Measurements from ENCODE around the gene GPANK1.
A peak's percentile ranks its signal among the peaks of the same experiment; 100 is the strongest.

The GPANK1 gene

DNA sequence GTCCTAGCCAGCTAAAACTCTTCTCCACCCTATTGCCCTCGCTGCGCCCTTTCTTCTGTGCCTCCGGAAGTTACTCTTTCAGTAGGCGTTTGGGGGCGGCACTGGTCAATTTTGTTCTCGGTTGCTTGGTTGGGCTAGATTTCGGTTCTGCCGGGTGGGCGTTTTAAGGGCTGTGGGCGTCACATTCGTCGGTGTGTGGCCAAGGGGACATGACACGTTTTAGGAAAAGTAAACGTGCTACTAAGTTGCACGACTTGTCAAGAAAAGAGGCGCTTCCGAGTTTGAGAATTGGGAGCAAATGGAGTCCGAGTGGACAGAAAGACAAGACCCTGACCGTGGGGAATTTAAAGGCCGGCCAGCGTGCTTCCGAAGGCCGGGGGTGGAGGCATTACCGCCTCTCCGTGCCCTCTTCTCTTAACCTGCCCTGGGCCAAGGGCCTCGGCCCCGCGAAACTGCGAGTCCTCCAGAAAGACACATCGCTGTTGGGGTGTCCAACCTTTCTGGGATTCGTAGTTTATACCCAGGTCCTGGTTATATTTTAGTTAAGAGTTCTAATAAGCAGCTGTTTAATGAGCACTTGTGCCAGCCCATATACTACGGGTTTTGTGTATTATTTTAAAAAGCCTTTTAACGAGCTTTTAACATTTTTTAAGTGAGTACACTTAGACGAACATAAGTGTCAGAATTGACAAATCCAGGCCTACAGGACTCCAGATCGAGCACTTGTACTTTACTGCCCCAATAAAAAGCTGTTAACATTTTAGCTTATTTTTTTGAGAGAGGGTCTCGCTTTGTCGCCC is 11.7 kb downstream of the GPANK1 start (continued):
- peak; percentile 6; the same call in 1 of the 2 replicates for TF ChIP-seq BCL11B (tag by site-specific recombination; IDR thresholded peaks at IDR 0.05; ENCODE audit: low read depth)
- TF ChIP-seq KLF10 (tag by site-specific recombination; IDR thresholded peaks at IDR 0.05): 0 out of 2 replicates have a peak, but pooled peaks have one; percentile 7
- TF ChIP-seq HIC1 (tag by site-specific recombination; IDR thresholded peaks at IDR 0.05): peak; percentile 93
- peak; percentile 33; the same call in 1 of the 2 replicates for TF ChIP-seq SP7 (tag by site-specific recombination; IDR thresholded peaks at IDR 0.05)
- TF ChIP-seq ZSCAN4 (tag by site-specific recombination; IDR thresholded peaks at IDR 0.05): no peak
- TF ChIP-seq ZNF654 (tag by site-specific recombination; IDR thresholded peaks at IDR 0.05; ENCODE audit: low read depth): peak; percentile 2; the same call in 1 of the 2 replicates
- no peak for TF ChIP-seq ZNF776 (tag by site-specific recombination; IDR thresholded peaks at IDR 0.05; ENCODE audit: borderline replicate concordance)
- TF ChIP-seq TRIM28 (IDR thresholded peaks at IDR 0.05; ENCODE audit: borderline replicate concordance, low read length): peak; percentile 77; the same call in 1 of the 2 replicates
- TF ChIP-seq ZNF76 (tag by site-specific recombination; IDR thresholded peaks at IDR 0.05; ENCODE audit: borderline replicate concordance, low read depth): 0 out of 2 replicates have a peak, but pooled peaks have one; percentile 33
- TF ChIP-seq ZBTB8A (tag by site-specific recombination; IDR thresholded peaks at IDR 0.05): peak; percentile 100
- no peak for TF ChIP-seq ZNF670 (tag by site-specific recombination; IDR thresholded peaks at IDR 0.05; ENCODE audit: low read depth)
- 0 out of 2 replicates have a peak, but pooled peaks have one; percentile 4 for TF ChIP-seq ZNF561 (tag by site-specific recombination; IDR thresholded peaks at IDR 0.05; ENCODE audit: borderline replicate concordance)
- TF ChIP-seq EGR2 (tag by site-specific recombination; IDR thresholded peaks at IDR 0.05; ENCODE audit: low read depth): peak; percentile 98
- TF ChIP-seq KLF16 (tag by site-specific recombination; IDR thresholded peaks at IDR 0.05): peak; percentile 13
- TF ChIP-seq ZNF366 (tag by site-specific recombination; conservative IDR thresholded peaks at IDR 0.05): peak; percentile 82
- TF ChIP-seq, protein P1, sequence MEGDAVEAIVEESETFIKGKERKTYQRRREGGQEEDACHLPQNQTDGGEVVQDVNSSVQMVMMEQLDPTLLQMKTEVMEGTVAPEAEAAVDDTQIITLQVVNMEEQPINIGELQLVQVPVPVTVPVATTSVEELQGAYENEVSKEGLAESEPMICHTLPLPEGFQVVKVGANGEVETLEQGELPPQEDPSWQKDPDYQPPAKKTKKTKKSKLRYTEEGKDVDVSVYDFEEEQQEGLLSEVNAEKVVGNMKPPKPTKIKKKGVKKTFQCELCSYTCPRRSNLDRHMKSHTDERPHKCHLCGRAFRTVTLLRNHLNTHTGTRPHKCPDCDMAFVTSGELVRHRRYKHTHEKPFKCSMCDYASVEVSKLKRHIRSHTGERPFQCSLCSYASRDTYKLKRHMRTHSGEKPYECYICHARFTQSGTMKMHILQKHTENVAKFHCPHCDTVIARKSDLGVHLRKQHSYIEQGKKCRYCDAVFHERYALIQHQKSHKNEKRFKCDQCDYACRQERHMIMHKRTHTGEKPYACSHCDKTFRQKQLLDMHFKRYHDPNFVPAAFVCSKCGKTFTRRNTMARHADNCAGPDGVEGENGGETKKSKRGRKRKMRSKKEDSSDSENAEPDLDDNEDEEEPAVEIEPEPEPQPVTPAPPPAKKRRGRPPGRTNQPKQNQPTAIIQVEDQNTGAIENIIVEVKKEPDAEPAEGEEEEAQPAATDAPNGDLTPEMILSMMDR (tag by site-specific recombination; IDR thresholded peaks at IDR 0.05): peak; percentile 35; the same call in 1 of the 2 replicates
- TF ChIP-seq, protein P2, sequence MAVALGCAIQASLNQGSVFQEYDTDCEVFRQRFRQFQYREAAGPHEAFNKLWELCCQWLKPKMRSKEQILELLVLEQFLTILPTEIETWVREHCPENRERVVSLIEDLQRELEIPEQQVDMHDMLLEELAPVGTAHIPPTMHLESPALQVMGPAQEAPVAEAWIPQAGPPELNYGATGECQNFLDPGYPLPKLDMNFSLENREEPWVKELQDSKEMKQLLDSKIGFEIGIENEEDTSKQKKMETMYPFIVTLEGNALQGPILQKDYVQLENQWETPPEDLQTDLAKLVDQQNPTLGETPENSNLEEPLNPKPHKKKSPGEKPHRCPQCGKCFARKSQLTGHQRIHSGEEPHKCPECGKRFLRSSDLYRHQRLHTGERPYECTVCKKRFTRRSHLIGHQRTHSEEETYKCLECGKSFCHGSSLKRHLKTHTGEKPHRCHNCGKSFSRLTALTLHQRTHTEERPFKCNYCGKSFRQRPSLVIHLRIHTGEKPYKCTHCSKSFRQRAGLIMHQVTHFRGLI (tag by site-specific recombination; IDR thresholded peaks at IDR 0.05): peak; percentile 88
- TF ChIP-seq ZNF501 (tag by site-specific recombination; IDR thresholded peaks at IDR 0.05): peak; percentile 41; the same call in 1 of the 2 replicates
- no peak for TF ChIP-seq ZNF785 (tag by site-specific recombination; IDR thresholded peaks at IDR 0.05)
- TF ChIP-seq, protein P3, sequence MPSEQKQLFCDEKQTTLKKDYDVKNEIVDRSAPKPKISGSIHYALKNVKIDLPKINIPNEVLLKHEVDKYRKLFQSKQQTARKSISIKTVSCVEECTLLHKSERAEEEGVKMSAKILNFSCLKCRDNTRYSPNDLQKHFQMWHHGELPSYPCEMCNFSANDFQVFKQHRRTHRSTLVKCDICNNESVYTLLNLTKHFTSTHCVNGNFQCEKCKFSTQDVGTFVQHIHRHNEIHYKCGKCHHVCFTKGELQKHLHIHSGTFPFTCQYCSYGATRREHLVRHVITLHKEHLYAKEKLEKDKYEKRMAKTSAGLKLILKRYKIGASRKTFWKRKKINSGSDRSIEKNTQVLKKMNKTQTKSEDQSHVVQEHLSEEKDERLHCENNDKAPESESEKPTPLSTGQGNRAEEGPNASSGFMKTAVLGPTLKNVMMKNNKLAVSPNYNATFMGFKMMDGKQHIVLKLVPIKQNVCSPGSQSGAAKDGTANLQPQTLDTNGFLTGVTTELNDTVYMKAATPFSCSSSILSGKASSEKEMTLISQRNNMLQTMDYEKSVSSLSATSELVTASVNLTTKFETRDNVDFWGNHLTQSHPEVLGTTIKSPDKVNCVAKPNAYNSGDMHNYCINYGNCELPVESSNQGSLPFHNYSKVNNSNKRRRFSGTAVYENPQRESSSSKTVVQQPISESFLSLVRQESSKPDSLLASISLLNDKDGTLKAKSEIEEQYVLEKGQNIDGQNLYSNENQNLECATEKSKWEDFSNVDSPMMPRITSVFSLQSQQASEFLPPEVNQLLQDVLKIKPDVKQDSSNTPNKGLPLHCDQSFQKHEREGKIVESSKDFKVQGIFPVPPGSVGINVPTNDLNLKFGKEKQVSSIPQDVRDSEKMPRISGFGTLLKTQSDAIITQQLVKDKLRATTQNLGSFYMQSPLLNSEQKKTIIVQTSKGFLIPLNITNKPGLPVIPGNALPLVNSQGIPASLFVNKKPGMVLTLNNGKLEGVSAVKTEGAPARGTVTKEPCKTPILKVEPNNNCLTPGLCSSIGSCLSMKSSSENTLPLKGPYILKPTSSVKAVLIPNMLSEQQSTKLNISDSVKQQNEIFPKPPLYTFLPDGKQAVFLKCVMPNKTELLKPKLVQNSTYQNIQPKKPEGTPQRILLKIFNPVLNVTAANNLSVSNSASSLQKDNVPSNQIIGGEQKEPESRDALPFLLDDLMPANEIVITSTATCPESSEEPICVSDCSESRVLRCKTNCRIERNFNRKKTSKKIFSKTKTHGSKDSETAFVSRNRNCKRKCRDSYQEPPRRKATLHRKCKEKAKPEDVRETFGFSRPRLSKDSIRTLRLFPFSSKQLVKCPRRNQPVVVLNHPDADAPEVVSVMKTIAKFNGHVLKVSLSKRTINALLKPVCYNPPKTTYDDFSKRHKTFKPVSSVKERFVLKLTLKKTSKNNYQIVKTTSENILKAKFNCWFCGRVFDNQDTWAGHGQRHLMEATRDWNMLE (tag by site-specific recombination; conservative IDR thresholded peaks at IDR 0.05; ENCODE audit: low read depth): 0 out of 2 replicates have a peak, but pooled peaks have one; percentile 59
- TF ChIP-seq ZNF394 (tag by site-specific recombination; IDR thresholded peaks at IDR 0.05; ENCODE audit: borderline replicate concordance): 0 out of 2 replicates have a peak, but pooled peaks have one; percentile 7

All from HEK293 (cell line).